AG10803 (cell line): ENCODE data around the gene ZNF35.
A peak's percentile ranks its signal among the peaks of the same experiment; 100 is the strongest.

Experiments
- DNase-seq: peaks from one replicate; pipeline ENCODE4 v3.0.0; 2010; ENCODE audit warnings: low read depth
- H3K4me3 ChIP-seq: 2 replicates; pipeline ENCODE4 v1.5.1; 2011; ENCODE audit warnings: mild to moderate bottlenecking, low read length, control low read depth
- TF ChIP-seq, protein P1 (sequence below): conservative IDR thresholded peaks from 2 replicates; pipeline ENCODE4 v1.5.1; 2011; ENCODE audit warnings: mild to moderate bottlenecking, low read length, control low read depth, inconsistent platforms

Gene ZNF35

GRCh38 chr3:44648564-44649229 is at the start of gene ZNF35:
TSS of gene ZNF35 (plus strand) at chr3:44648732. CDS start at chr3:44651068, 2,336 bp downstream.
- DNase-seq = peak; percentile 90
- H3K4me3 ChIP-seq = peak within 1 kb of the TSS; percentile 85

GRCh38 chr3:44601749-44602148 is 46.8 kb upstream of the ZNF35 start:
- DNase-seq = no peak
- TF ChIP-seq, protein P1, sequence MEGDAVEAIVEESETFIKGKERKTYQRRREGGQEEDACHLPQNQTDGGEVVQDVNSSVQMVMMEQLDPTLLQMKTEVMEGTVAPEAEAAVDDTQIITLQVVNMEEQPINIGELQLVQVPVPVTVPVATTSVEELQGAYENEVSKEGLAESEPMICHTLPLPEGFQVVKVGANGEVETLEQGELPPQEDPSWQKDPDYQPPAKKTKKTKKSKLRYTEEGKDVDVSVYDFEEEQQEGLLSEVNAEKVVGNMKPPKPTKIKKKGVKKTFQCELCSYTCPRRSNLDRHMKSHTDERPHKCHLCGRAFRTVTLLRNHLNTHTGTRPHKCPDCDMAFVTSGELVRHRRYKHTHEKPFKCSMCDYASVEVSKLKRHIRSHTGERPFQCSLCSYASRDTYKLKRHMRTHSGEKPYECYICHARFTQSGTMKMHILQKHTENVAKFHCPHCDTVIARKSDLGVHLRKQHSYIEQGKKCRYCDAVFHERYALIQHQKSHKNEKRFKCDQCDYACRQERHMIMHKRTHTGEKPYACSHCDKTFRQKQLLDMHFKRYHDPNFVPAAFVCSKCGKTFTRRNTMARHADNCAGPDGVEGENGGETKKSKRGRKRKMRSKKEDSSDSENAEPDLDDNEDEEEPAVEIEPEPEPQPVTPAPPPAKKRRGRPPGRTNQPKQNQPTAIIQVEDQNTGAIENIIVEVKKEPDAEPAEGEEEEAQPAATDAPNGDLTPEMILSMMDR = no peak

More at GRCh38 chr3:44648564-44649229, at the start of gene ZNF35:
- TF ChIP-seq, protein P1 = no peak

DNA sequence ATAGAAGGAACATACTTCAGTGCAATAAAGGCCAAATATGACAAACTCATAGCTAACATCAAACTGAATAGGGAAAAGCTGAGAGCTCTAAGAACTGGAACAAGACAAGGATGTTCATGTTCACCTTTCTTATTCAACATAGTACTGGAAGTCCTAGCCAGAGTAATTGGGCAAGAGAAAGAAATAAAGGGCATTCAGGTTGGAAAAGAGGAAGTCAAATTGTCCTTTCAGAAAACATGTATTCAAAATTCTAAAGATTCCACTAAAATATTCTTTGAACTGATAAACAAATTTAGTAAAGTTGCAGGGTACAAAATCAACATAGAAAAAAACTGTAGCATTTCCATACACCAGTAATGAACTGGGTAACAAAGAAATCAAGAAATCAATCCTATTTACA is 35.9 kb upstream of the ZNF35 start:
- H3K4me3 ChIP-seq = no peak overlapping the region
- TF ChIP-seq, protein P1 = no peak
- no peak for DNase-seq

More at GRCh38 chr3:44601749-44602148, 46.8 kb upstream of the ZNF35 start:
- H3K4me3 ChIP-seq = no peak overlapping the region

- peak within 1 kb of the TSS; percentile 85 for H3K4me3 ChIP-seq
- peak; percentile 92 for DNase-seq
- TF ChIP-seq, protein P1 = no peak
These were observed 23.6 kb upstream of the ZNF35 start, which contains the start of gene ZNF197 for GRCh38 chr3:44624749-44625480. TSS of gene ZNF197 (plus strand) at chr3:44625036. CDS start at chr3:44629155, 4,119 bp downstream.

DNA sequence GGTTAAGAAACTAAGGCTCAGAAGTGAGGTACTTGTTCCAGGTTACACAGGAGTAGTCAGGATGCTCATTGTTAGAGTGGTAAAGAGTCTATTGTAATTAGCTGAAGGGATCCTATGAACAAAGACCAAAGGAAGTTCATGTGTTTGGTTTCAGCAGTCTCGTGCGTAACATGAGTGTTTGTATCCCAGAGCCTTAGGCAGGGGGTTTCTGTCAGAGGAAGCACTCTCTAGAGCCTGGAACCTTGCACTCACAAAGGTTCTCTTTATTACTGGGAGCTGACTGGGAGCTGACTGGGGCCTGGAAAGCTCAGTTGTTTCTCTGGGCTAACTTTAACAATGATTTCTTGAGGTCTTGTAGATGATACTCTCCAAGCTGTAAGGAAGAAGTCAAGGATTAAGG is 19.8 kb upstream of the ZNF35 start:
- TF ChIP-seq, protein P1 = no peak
- no peak for DNase-seq

GRCh38 chr3:44632193-44632592 is 16.3 kb upstream of the ZNF35 start:
- H3K4me3 ChIP-seq = no peak overlapping the region
- DNase-seq = no peak
- TF ChIP-seq, protein P1 = no peak

More for the DNA sequence above, 19.8 kb upstream of the ZNF35 start:
- no peak overlapping the region for H3K4me3 ChIP-seq
